Left ventricle myocardium inferior (tissue), 1 donor: ENCODE results near the gene SCYGR5. TPM values are rescaled to one million over a fixed set of nuclear protein-coding genes. Genes with fewer than 3 reads are reported as not detected.
"Not testable (repeated sequence)": the region's sequence is repeated elsewhere in the genome, so short reads cannot be mapped to it uniquely, and the experiment has no call there.

Source experiments
- DNase-seq: peaks from one replicate; pipeline ENCODE4 v3.0.0-alpha.2; 2020
- H3K27ac ChIP-seq: fragments of 200-600 bp; replicated peaks from 2 replicates; pipeline ENCODE4 v1.8.0; 2021
- H3K27me3 ChIP-seq: fragments of 200-600 bp; 2 replicates; pipeline ENCODE4 v1.8.0; 2021; ENCODE audit warnings: low read depth
- H3K36me3 ChIP-seq: fragments of 200-600 bp; 2 replicates; pipeline ENCODE4 v1.8.0; 2021
- H3K4me1 ChIP-seq: fragments of 200-600 bp; 2 replicates; pipeline ENCODE4 v1.8.0; 2021
- H3K4me3 ChIP-seq: fragments of 200-600 bp; 2 replicates; pipeline ENCODE4 v1.8.0; 2021; ENCODE audit warnings: mild to moderate bottlenecking, moderate library complexity
- H3K9me3 ChIP-seq: fragments of 200-600 bp; replicated peaks from 2 replicates; pipeline ENCODE4 v1.8.0; 2021
- CTCF ChIP-seq: fragments of 200-600 bp; IDR thresholded peaks from 2 replicates; pipeline ENCODE4 v1.8.0; 2021; ENCODE audit warnings: antibody characterized with exemption, mild to moderate bottlenecking, borderline replicate concordance
- intact Hi-C: fragments of 100-400 bp; cut with micrococcal nuclease; formaldehyde crosslinking; loops from one replicate; pipeline ENCODE4 v1.11.0; 2022
- total RNA-seq: library from RNA; stranded (reverse); fragmentation: NEBNext Ultra II Directional; extraction: Animal tissue kit (Norgen Biotek cat#: 25700); gene quantifications from one replicate; pipeline ENCODE4 v1.2.1, GENCODE V29; 2021
- donor health status: DM: no; HTN: yes; CAD: no; lungs with severe emphysema.

Gene SCYGR5
- total RNA-seq, 1 donor from 2014 or later, result not detected

- Histone ChIP-seq H3K27me3 (peaks cover 21% of the 10 kb centered on the region), H3K4me1 (no peaks in the 10 kb centered on the region), H3K36me3 (no peaks in the 10 kb centered on the region), H3K4me3 (no peak overlapping the region), H3K27ac (no peak overlapping the region), H3K9me3 (no peaks in the 10 kb centered on the region)
- DNase-seq, result no peak
- no peak for TF ChIP-seq CTCF
- intact Hi-C loops, result no loop called here
Observed at GRCh38 chr2:227661025-227661649, 5.5 kb upstream of the SCYGR5 start.

GRCh38 chr2:227661827-227662226 is 4.8 kb upstream of the SCYGR5 start:
- Histone ChIP-seq H3K27ac (no peak overlapping the region), H3K9me3 (no peaks in the 10 kb centered on the region)
- intact Hi-C loops, result no loop called here

GRCh38 chr2:227665189-227665940 is 1.2 kb upstream of the SCYGR5 start:
- intact Hi-C loops, result no loop called here
- H3K27ac ChIP-seq, result no peak overlapping the region
- TF ChIP-seq CTCF, result no peak

More at GRCh38 chr2:227661827-227662226, 4.8 kb upstream of the SCYGR5 start:
- H3K4me1 ChIP-seq, result no peaks in the 10 kb centered on the region
- H3K4me3 ChIP-seq, result no peak overlapping the region
- no peak for TF ChIP-seq CTCF
- peaks cover 21% of the 10 kb centered on the region for H3K27me3 ChIP-seq
- no peak for DNase-seq
- H3K36me3 ChIP-seq, result no peaks in the 10 kb centered on the region

GRCh38 chr2:227671170-227671905 is 4.7 kb downstream of the SCYGR5 start:
- H3K4me3 ChIP-seq, result no peak overlapping the region
- intact Hi-C loops, result no loop called here

More at GRCh38 chr2:227665189-227665940, 1.2 kb upstream of the SCYGR5 start:
- Histone ChIP-seq H3K27me3 (peaks cover 16% of the 10 kb centered on the region), H3K4me1 (no peaks in the 10 kb centered on the region), H3K9me3 (no peaks in the 10 kb centered on the region), H3K4me3 (no peak overlapping the region), H3K36me3 (no peaks in the 10 kb centered on the region)
- DNase-seq, result no peak

GRCh38 chr2:227673620-227674019 is 7.0 kb downstream of the SCYGR5 start:
- H3K9me3 ChIP-seq, H3K4me1 ChIP-seq, DNase-seq, H3K27me3 ChIP-seq, H3K36me3 ChIP-seq, intact Hi-C loops, H3K27ac ChIP-seq, H3K4me3 ChIP-seq: not testable (repeated sequence)

More at GRCh38 chr2:227671170-227671905, 4.7 kb downstream of the SCYGR5 start:
- no peaks in the 10 kb centered on the region for H3K27me3 ChIP-seq
- H3K27ac ChIP-seq, result no peak overlapping the region
- no peak for TF ChIP-seq CTCF
- H3K4me1 ChIP-seq, result no peaks in the 10 kb centered on the region
- H3K9me3 ChIP-seq, result no peaks in the 10 kb centered on the region
- DNase-seq, result no peak
- H3K36me3 ChIP-seq, result no peaks in the 10 kb centered on the region

GRCh38 chr2:227674485-227674884 is 7.9 kb downstream of the SCYGR5 start:
- Histone ChIP-seq H3K36me3 (no peaks in the 10 kb centered on the region), H3K4me3 (no peak overlapping the region), H3K4me1 (no peaks in the 10 kb centered on the region), H3K9me3 (no peaks in the 10 kb centered on the region), H3K27me3 (no peaks in the 10 kb centered on the region), H3K27ac (no peak overlapping the region)
- intact Hi-C loops, result no loop called here
- no peak for DNase-seq
- no peak for TF ChIP-seq CTCF
